SK-MEL-5 (cell line): ENCODE results near the gene OR5H6. TPM values are rescaled to one million over a fixed set of nuclear protein-coding genes. Genes with fewer than 3 reads are reported as not detected.
A peak's percentile ranks its signal among the peaks of the same experiment; 100 is the strongest.
"Not testable (repeated sequence)": the region's sequence is repeated elsewhere in the genome, so short reads cannot be mapped to it uniquely, and the experiment has no call there.

Source experiments
- DNase-seq: peaks from one replicate; pipeline ENCODE4 v3.0.0-alpha.2; 2016; ENCODE audit warnings: low read depth, low spot score
- in situ Hi-C: cut with HindIII; loops from 2 replicates; pipeline ENCODE4 v1.10.0; 2016; ENCODE audit warnings: low sequenced_read_pairs, high pct_unique_total_duplicates, low pct_unique_long_range_greater_than_20kb
- polyA plus RNA-seq, 2 experiments: library from polyadenylated mRNA; depleted of rRNA; stranded (reverse); fragments of >200 nt; gene quantifications; 2 replicates each; pipeline ENCODE4 v1.2.3, GENCODE V29; 2015
- total RNA-seq: library from RNA; depleted of rRNA; stranded (reverse); fragments of >200 nt; shearing (Covaris generic); gene quantifications from 2 replicates; pipeline ENCODE4 v1.2.3, GENCODE V29; 2014; rRNA removed

OR5H6 gene
- not detected in 2 replicates for total RNA-seq
- not detected in 2 replicates for polyA plus RNA-seq (2015; cell fraction: cytosol; rRNA removed)
- not detected in 2 replicates for polyA plus RNA-seq (2015; cell fraction: nucleus; rRNA removed)

- no peak for DNase-seq
- in situ Hi-C loops: no loop called here
Observed at GRCh38 chr3:98263944-98264343, at the start of gene OR5H6. TSS of gene OR5H6 (plus strand) at chr3:98264244. CDS start at chr3:98264333, 89 bp downstream.

- DNase-seq: no peak
- in situ Hi-C loops: no loop called here
Observed at GRCh38 chr3:98215051-98215450, 49.0 kb upstream of the OR5H6 start.

GRCh38 chr3:98223907-98224672, 40.0 kb upstream of the OR5H6 start:
- DNase-seq: no peak
- in situ Hi-C loops: no loop called here

GRCh38 chr3:98232489-98232888, 31.6 kb upstream of the OR5H6 start:
- in situ Hi-C loops: no loop called here
- no peak for DNase-seq

DNA sequence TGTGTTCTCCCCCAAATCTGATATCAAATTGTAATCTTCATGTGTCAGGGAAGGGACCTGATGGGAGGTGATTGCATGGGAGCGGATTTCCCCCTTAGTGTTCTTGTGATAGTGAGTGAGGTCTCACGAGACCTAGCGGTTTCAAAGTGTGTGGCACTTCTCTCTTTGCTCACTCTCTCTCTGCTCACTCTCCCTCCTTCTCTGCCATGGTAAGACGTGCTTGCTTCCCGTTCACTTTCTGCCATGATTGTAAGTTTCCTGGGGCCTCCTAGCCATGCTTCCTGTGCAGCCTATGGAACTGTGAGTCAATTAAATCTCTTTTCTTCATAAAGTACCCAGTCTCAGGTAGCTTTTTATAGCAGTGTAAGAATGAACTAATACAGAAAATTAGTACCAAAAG, 30.6 kb upstream of the OR5H6 start:
- in situ Hi-C loops: no loop called here
- no peak for DNase-seq

- in situ Hi-C loops: no loop called here
- no peak for DNase-seq
Observed at GRCh38 chr3:98240131-98240530, 23.9 kb upstream of the OR5H6 start.

DNA sequence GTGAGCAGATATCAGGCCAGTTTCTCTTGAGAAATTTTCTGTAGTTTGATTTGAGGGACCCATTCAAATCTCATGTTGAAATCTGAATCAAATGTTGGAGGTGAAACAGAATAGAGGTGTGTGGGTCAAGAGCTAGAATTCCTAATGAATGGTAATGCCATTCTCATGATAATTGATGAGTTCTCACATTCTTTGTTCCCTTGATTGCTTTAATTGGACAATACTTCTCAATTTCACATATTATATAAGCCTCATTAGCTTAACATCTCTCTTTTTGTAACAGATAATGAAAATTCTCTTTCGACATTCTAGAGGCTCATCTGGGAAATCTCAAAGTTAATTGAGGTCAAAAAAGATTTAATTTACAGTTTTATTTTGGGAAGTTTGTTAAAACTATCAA, 21.9 kb upstream of the OR5H6 start:
- in situ Hi-C loops: no loop called here
- no peak for DNase-seq

DNA sequence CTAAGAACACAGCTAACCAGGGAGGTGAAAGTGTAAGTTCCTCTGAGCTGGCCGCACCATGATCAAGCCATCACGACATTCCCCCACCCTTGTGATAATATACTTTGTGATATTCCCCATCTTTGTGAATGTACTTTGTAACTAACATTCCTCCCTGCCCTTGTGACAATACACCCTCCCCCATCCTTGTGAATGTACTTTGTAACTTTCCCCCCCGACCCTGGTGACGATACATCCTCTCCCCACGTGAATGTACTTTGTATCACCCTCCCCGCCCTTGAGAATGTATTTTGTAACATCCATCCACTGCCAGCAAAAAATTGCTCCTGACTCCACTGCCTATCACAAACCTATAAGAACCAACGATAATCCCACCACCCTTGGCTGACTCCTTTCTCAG, 20.2 kb upstream of the OR5H6 start:
- in situ Hi-C loops: no loop called here
- DNase-seq: no peak

GRCh38 chr3:98246142-98246541, 17.9 kb upstream of the OR5H6 start:
- in situ Hi-C loops: no loop called here
- DNase-seq: no peak

DNA sequence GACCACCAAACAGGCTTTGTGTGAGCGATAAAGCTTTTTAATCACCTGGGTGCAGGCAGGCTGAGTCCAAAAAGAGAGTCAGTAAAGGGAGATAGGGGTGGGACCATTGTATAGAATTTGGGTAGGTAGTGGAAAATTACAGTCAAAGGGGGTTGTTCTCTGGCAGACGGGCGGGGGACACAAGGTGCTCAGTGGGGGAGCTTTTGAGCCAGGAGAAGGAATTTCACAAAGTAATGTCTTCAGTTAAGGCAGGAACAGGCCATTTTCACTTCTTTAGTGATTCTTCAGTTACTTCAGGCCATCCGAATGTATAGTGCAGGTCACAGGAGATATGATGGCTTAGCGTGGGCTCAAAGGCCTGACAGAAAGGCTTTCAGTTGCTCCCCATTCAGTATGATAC, 8.0 kb upstream of the OR5H6 start:
- in situ Hi-C loops, DNase-seq: not testable (repeated sequence)

DNA sequence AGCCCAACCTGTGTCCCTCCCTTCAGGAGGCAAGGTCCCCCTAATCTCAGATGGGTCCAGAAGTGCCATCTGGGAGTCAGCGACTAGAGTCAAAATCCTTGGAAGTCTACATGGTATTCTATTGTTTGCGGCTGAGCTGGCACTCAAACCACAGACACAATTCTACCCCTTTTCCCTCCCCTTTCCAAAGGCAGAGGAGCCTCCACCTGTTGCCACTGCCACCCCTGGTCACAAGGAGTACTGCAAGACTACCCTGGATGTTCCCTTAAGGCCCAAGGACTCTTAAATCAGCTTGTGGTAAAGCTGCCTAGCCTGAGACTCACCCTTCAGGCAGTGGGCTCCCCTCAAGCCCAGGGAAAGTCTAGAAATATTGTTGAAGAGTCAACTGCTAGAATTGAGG, 4.3 kb upstream of the OR5H6 start:
- peak; percentile 35 for DNase-seq
- in situ Hi-C loops: no loop called here

- no peak for DNase-seq
- in situ Hi-C loops: no loop called here
Observed at GRCh38 chr3:98262046-98262445, 2.0 kb upstream of the OR5H6 start.

- in situ Hi-C loops: no loop called here
- no peak for DNase-seq
Observed at GRCh38 chr3:98269846-98270245, 5.8 kb downstream of the OR5H6 start.

- in situ Hi-C loops: no loop called here
- no peak for DNase-seq
Observed at GRCh38 chr3:98272126-98272525, 8.1 kb downstream of the OR5H6 start.

DNA sequence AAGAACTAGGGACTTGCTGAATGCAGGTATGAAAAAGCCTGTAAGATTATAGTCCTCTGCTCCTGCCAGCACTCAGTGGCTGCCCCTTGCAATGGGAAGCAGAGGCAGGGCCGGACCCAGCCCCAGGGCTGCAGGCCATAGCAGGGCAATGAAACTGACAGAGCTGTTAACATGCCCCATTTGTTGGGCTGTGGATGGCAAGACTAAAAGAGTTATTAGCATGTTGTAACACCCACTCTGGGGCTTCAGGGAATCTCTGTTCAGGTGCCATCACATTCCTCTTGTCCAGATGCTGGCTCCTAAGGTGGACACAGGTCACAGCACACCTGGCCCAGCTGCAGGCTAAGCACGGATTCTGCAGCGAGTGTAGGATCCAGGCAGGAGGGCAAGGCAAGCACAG, 10.9 kb downstream of the OR5H6 start:
- in situ Hi-C loops: no loop called here
- no peak for DNase-seq

- DNase-seq: no peak
- in situ Hi-C loops: no loop called here
Observed at GRCh38 chr3:98282205-98282604, 18.2 kb downstream of the OR5H6 start, which contains the start of gene OR5H2. TSS of gene OR5H2 (plus strand) at chr3:98282505. CDS start at chr3:98282903, 398 bp downstream.

GRCh38 chr3:98290916-98291315, 26.9 kb downstream of the OR5H6 start:
- in situ Hi-C loops: no loop called here
- no peak for DNase-seq

- in situ Hi-C loops: no loop called here
- no peak for DNase-seq
Observed at GRCh38 chr3:98291332-98291957, 27.4 kb downstream of the OR5H6 start.
